ENCODE data around the gene TSPAN14. TPM values are rescaled to one million over a fixed set of nuclear protein-coding genes. Genes with fewer than 3 reads are reported as not detected.
"Not testable (repeated sequence)": the region's sequence is repeated elsewhere in the genome, so short reads cannot be mapped to it uniquely, and the experiment has no call there.

Gene TSPAN14
- total RNA-seq, 1 donor from 2014 or later, result 57.4 TPM

GRCh38 chr10:80530816-80531215 is 76.7 kb downstream of the TSPAN14 start:
- no peaks in the 10 kb centered on the region for H3K9me3 Mint-ChIP-seq (ENCODE audit: low read depth)
- TF ChIP-seq, protein P1, sequence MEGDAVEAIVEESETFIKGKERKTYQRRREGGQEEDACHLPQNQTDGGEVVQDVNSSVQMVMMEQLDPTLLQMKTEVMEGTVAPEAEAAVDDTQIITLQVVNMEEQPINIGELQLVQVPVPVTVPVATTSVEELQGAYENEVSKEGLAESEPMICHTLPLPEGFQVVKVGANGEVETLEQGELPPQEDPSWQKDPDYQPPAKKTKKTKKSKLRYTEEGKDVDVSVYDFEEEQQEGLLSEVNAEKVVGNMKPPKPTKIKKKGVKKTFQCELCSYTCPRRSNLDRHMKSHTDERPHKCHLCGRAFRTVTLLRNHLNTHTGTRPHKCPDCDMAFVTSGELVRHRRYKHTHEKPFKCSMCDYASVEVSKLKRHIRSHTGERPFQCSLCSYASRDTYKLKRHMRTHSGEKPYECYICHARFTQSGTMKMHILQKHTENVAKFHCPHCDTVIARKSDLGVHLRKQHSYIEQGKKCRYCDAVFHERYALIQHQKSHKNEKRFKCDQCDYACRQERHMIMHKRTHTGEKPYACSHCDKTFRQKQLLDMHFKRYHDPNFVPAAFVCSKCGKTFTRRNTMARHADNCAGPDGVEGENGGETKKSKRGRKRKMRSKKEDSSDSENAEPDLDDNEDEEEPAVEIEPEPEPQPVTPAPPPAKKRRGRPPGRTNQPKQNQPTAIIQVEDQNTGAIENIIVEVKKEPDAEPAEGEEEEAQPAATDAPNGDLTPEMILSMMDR (IDR thresholded peaks at IDR 0.05), result no peak
- H3K27ac Mint-ChIP-seq (ENCODE audit: unreplicated experiment), result no peak overlapping the region
- no peak overlapping the region for H3K4me3 Mint-ChIP-seq (ENCODE audit: unreplicated experiment)
- no peaks in the 10 kb centered on the region for H3K4me1 Mint-ChIP-seq (ENCODE audit: low read depth)
- no peaks in the 10 kb centered on the region for H3K36me3 Mint-ChIP-seq (ENCODE audit: low read depth)
- no peak for DNase-seq (ENCODE audit: low spot score)
- H3K27me3 Mint-ChIP-seq (ENCODE audit: low read depth), result no peaks in the 10 kb centered on the region

- no peak overlapping the region for H3K4me3 Mint-ChIP-seq (ENCODE audit: unreplicated experiment)
- no peaks in the 10 kb centered on the region for H3K9me3 Mint-ChIP-seq (ENCODE audit: low read depth)
- TF ChIP-seq, protein P1 (IDR thresholded peaks at IDR 0.05), result no peak
- H3K36me3 Mint-ChIP-seq (ENCODE audit: low read depth), result no peaks in the 10 kb centered on the region
- no peaks in the 10 kb centered on the region for H3K4me1 Mint-ChIP-seq (ENCODE audit: low read depth)
- H3K27ac Mint-ChIP-seq (ENCODE audit: unreplicated experiment), result no peak overlapping the region
- peak; percentile 33 for DNase-seq (ENCODE audit: low spot score)
- H3K27me3 Mint-ChIP-seq (ENCODE audit: low read depth), result no peaks in the 10 kb centered on the region
These were observed 78.5 kb downstream of the TSPAN14 start for GRCh38 chr10:80532571-80532970.

DNA sequence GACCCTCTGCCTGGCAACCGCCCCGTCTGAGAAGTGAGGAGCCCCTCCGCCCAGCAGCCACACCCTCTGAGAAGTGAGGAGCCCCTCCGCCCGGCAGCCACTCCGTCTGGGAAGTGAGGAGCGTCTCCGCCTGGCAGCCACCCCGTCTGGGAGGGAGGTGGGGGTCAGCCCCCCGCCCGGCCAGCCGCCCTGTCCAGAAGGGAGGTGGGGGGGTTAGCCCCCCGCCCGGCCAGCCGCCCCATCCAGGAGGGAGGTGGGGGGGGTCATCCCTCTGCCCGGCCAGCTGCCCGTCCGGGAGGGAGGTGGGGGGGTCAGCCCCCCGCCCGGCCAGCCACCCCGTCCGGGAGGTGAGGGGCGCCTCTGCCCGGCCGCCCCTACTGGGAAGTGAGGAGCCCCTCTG is 79.9 kb downstream of the TSPAN14 start:
- H3K36me3 Mint-ChIP-seq (ENCODE audit: low read depth); H3K27me3 Mint-ChIP-seq (ENCODE audit: low read depth); H3K27ac Mint-ChIP-seq (ENCODE audit: unreplicated experiment); H3K9me3 Mint-ChIP-seq (ENCODE audit: low read depth); H3K4me3 Mint-ChIP-seq (ENCODE audit: unreplicated experiment); H3K4me1 Mint-ChIP-seq (ENCODE audit: low read depth): not testable (repeated sequence)
- DNase-seq (ENCODE audit: low spot score), result peak; percentile 37

DNA sequence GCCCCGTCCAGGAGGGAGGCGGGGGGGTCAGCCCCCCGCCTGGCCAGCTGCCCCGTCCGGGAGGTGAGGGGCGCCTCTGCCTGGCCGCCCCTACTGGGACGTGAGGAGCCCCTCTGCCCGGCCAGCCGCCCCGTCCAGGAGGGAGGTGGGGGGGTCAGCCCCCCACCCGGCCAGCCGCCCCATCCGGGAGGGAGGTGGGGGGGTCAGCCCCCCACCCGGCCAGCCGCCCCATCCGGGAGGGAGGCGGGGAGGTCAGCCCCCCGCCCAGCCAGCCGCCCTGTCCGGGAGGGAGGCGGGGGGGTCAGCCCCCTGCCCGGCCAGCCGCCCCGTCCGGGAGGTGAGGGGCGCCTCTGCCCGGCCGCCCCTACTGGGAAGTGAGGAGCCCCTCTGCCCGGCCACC is 80.5 kb downstream of the TSPAN14 start:
- H3K36me3 Mint-ChIP-seq (ENCODE audit: low read depth); H3K27ac Mint-ChIP-seq (ENCODE audit: unreplicated experiment); H3K4me3 Mint-ChIP-seq (ENCODE audit: unreplicated experiment); H3K9me3 Mint-ChIP-seq (ENCODE audit: low read depth); H3K27me3 Mint-ChIP-seq (ENCODE audit: low read depth); H3K4me1 Mint-ChIP-seq (ENCODE audit: low read depth): not testable (repeated sequence)
- peak; percentile 20 for DNase-seq (ENCODE audit: low spot score)

- Mint-ChIP-seq H3K4me1 (ENCODE audit: low read depth) (no peaks in the 10 kb centered on the region), H3K36me3 (ENCODE audit: low read depth) (no peaks in the 10 kb centered on the region), H3K4me3 (ENCODE audit: unreplicated experiment) (no peak overlapping the region), H3K27me3 (ENCODE audit: low read depth) (peaks cover 2% of the 10 kb centered on the region), H3K9me3 (ENCODE audit: low read depth) (no peaks in the 10 kb centered on the region), H3K27ac (ENCODE audit: unreplicated experiment) (no peak overlapping the region)
- TF ChIP-seq, protein P1 (IDR thresholded peaks at IDR 0.05), result peak; percentile 25
- peak; percentile 84 for DNase-seq (ENCODE audit: low spot score)
These were observed 81.7 kb downstream of the TSPAN14 start for GRCh38 chr10:80535671-80536360.

GRCh38 chr10:80536361-80536835 is 82.3 kb downstream of the TSPAN14 start:
- no peak overlapping the region for H3K4me3 Mint-ChIP-seq (ENCODE audit: unreplicated experiment)
- peaks cover 5% of the 10 kb centered on the region for H3K27me3 Mint-ChIP-seq (ENCODE audit: low read depth)
- no peaks in the 10 kb centered on the region for H3K9me3 Mint-ChIP-seq (ENCODE audit: low read depth)
- H3K27ac Mint-ChIP-seq (ENCODE audit: unreplicated experiment), result no peak overlapping the region
- H3K4me1 Mint-ChIP-seq (ENCODE audit: low read depth), result no peaks in the 10 kb centered on the region
- peak; percentile 68 for DNase-seq (ENCODE audit: low spot score)
- H3K36me3 Mint-ChIP-seq (ENCODE audit: low read depth), result no peaks in the 10 kb centered on the region
- TF ChIP-seq, protein P1 (IDR thresholded peaks at IDR 0.05), result no peak
